ENCODE measurements around the gene THAP11. TPM values are rescaled to one million over a fixed set of nuclear protein-coding genes. Genes with fewer than 3 reads are reported as not detected.

Gene THAP11
- total RNA-seq, 1 experiment from 2014 or later = 46.5 TPM

DNA sequence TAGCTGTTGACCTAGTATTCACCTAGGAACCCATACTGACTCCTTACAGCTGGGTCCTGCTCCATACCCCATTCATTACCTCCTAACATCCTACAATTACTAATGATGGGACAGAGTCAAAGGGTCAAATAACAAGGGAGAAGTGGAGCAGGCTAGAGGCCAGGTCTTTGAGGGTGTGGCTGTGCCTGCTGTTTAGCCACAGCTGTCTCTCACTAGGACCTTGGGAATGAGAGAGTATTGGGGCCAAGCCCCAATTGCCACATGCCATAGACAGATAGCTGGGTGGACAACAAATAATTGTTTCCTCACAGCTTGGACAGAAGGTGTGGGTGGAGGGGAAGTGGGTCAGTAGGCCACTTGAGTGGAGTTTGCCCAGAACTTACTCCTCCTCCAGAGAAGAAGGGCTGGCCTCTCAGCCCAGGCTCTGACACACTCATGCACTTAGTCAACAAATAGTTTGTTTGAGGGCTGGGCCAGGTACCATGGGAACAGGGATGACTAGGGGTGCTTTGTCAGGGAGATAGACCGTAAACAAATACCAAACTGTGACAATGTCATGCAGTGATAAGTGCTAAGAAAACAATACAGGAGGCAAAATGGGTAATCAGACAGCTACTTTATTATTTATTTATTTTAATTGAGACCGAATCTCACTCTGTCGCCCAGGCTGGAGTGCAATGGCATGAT lies 15.6 kb downstream of the THAP11 start:
- H3K4me1 Mint-ChIP-seq = peaks cover 34% of the 10 kb centered on the region
- ChIA-PET POLR2A (interaction anchor here (0.8 kb wide), 1 partner anchor 11 kb away, joined by 3 read pairs; no protein-coding TSS in a partner anchor), CTCF (interaction anchor here (2.3 to 3.6 kb wide), 2 partner anchors 26 to 41 kb away, joined by 13 to 18 read pairs; partner anchors contain the start of gene NRN1L)
- peak overlapping the region; percentile 24; the same call in 1 of the 2 replicates for H3K4me3 Mint-ChIP-seq
- peak overlapping the region; percentile 85 for H3K27ac Mint-ChIP-seq
- no peaks in the 10 kb centered on the region for H3K9me3 Mint-ChIP-seq
- ATAC-seq (peak; percentile 93), DNase-seq (ENCODE audit: low spot score) (peak; percentile 51)
- no peaks in the 10 kb centered on the region for H3K27me3 Mint-ChIP-seq (ENCODE audit: low read depth)
- TF ChIP-seq ZNF232 (CRISPR knock-in tag; IDR thresholded peaks at IDR 0.05) (no peak), TEAD1 (CRISPR knock-in tag; IDR thresholded peaks at IDR 0.05) (no peak), ZNF671 (CRISPR knock-in tag; IDR thresholded peaks at IDR 0.05) (no peak), GABPB1 (CRISPR knock-in tag; IDR thresholded peaks at IDR 0.05) (0 out of 2 replicates have a peak, but pooled peaks have one; percentile 46), ZBTB21 (CRISPR knock-in tag; IDR thresholded peaks at IDR 0.05; ENCODE audit: borderline replicate concordance) (no peak), ATF1 (CRISPR knock-in tag; IDR thresholded peaks at IDR 0.05) (no peak)
- TF ChIP-seq, protein P1, sequence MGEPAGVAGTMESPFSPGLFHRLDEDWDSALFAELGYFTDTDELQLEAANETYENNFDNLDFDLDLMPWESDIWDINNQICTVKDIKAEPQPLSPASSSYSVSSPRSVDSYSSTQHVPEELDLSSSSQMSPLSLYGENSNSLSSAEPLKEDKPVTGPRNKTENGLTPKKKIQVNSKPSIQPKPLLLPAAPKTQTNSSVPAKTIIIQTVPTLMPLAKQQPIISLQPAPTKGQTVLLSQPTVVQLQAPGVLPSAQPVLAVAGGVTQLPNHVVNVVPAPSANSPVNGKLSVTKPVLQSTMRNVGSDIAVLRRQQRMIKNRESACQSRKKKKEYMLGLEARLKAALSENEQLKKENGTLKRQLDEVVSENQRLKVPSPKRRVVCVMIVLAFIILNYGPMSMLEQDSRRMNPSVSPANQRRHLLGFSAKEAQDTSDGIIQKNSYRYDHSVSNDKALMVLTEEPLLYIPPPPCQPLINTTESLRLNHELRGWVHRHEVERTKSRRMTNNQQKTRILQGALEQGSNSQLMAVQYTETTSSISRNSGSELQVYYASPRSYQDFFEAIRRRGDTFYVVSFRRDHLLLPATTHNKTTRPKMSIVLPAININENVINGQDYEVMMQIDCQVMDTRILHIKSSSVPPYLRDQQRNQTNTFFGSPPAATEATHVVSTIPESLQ (CRISPR knock-in tag; IDR thresholded peaks at IDR 0.05) = no peak
- H3K36me3 Mint-ChIP-seq = peaks cover 17% of the 10 kb centered on the region

DNA sequence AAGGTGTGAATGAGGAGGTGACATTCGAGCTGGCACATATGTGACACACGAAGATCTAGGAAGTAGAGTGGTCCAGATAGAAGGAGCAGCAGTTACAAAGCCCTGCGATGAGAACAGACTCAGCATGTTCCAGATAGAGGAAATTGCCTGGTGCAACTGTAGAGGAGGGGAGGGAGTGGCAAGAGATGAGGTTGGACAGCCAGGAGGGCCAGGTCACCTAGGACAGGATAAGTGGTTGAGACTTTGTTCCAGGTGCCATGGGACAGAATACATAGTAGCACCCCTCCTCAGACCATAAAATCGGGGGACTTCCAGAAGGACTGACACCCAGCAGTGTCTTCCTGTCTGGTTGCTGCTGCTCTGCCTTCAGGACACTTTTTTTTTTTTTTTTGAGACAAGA lies 16.4 kb downstream of the THAP11 start:
- no peak for ATAC-seq
- Mint-ChIP-seq H3K27ac (peak overlapping the region; percentile 53), H3K36me3 (peaks cover 17% of the 10 kb centered on the region), H3K4me1 (peaks cover 39% of the 10 kb centered on the region), H3K4me3 (no peak overlapping the region), H3K9me3 (no peaks in the 10 kb centered on the region), H3K27me3 (ENCODE audit: low read depth) (no peaks in the 10 kb centered on the region)
- no peak for DNase-seq (ENCODE audit: low spot score)
- POLR2A ChIA-PET = interaction anchor here (0.8 kb wide), 1 partner anchor 12 kb away, joined by 3 read pairs; no protein-coding TSS in a partner anchor
- no peak for TF ChIP-seq ATF1 (CRISPR knock-in tag; IDR thresholded peaks at IDR 0.05)
- no peak for TF ChIP-seq PRRX2 (CRISPR knock-in tag; IDR thresholded peaks at IDR 0.05)
- no peak for TF ChIP-seq JUN (CRISPR knock-in tag; IDR thresholded peaks at IDR 0.05)
- TF ChIP-seq ZNF232 (CRISPR knock-in tag; IDR thresholded peaks at IDR 0.05) = no peak
- no peak for TF ChIP-seq FOXK1 (CRISPR knock-in tag; IDR thresholded peaks at IDR 0.05)
- TF ChIP-seq OVOL2 (CRISPR knock-in tag; IDR thresholded peaks at IDR 0.05; ENCODE audit: borderline replicate concordance) = no peak
- TF ChIP-seq, protein P1 (CRISPR knock-in tag; IDR thresholded peaks at IDR 0.05) = no peak
- TF ChIP-seq, protein P2, sequence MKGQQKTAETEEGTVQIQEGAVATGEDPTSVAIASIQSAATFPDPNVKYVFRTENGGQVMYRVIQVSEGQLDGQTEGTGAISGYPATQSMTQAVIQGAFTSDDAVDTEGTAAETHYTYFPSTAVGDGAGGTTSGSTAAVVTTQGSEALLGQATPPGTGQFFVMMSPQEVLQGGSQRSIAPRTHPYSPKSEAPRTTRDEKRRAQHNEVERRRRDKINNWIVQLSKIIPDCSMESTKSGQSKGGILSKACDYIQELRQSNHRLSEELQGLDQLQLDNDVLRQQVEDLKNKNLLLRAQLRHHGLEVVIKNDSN (CRISPR knock-in tag; IDR thresholded peaks at IDR 0.05) = no peak
- TF ChIP-seq KAT7 (CRISPR knock-in tag; IDR thresholded peaks at IDR 0.05; ENCODE audit: borderline replicate concordance) = no peak
- TF ChIP-seq ZNF317 (CRISPR knock-in tag; IDR thresholded peaks at IDR 0.05; ENCODE audit: borderline replicate concordance, low read depth) = no peak
- TF ChIP-seq, protein P3, sequence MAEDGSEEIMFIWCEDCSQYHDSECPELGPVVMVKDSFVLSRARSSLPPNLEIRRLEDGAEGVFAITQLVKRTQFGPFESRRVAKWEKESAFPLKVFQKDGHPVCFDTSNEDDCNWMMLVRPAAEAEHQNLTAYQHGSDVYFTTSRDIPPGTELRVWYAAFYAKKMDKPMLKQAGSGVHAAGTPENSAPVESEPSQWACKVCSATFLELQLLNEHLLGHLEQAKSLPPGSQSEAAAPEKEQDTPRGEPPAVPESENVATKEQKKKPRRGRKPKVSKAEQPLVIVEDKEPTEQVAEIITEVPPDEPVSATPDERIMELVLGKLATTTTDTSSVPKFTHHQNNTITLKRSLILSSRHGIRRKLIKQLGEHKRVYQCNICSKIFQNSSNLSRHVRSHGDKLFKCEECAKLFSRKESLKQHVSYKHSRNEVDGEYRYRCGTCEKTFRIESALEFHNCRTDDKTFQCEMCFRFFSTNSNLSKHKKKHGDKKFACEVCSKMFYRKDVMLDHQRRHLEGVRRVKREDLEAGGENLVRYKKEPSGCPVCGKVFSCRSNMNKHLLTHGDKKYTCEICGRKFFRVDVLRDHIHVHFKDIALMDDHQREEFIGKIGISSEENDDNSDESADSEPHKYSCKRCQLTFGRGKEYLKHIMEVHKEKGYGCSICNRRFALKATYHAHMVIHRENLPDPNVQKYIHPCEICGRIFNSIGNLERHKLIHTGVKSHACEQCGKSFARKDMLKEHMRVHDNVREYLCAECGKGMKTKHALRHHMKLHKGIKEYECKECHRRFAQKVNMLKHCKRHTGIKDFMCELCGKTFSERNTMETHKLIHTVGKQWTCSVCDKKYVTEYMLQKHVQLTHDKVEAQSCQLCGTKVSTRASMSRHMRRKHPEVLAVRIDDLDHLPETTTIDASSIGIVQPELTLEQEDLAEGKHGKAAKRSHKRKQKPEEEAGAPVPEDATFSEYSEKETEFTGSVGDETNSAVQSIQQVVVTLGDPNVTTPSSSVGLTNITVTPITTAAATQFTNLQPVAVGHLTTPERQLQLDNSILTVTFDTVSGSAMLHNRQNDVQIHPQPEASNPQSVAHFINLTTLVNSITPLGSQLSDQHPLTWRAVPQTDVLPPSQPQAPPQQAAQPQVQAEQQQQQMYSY (CRISPR knock-in tag; IDR thresholded peaks at IDR 0.05) = no peak
- no peak for TF ChIP-seq GABPB1 (CRISPR knock-in tag; IDR thresholded peaks at IDR 0.05)
- TF ChIP-seq NR2C2 (CRISPR knock-in tag; IDR thresholded peaks at IDR 0.05) = no peak
- TF ChIP-seq NFYB (CRISPR knock-in tag; conservative IDR thresholded peaks at IDR 0.05; ENCODE audit: low read depth) = no peak
- TF ChIP-seq NR3C1 (CRISPR knock-in tag; conservative IDR thresholded peaks at IDR 0.05; ENCODE audit: low read depth) = no peak
- CTCF ChIA-PET = interaction anchor here (2.3 to 3.6 kb wide), 2 partner anchors 26 to 42 kb away, joined by 13 to 18 read pairs; partner anchors contain the start of gene NRN1L
